Germinal center (tissue), 1 donor: ENCODE data around the gene STX3.

Experiments
- DNase-seq: peaks from one replicate; pipeline ENCODE4 v3.0.0; 2012; ENCODE audit warnings: mixed read lengths, low spot score

STX3 gene

GRCh38 chr11:59754859-59755700, at the start of gene STX3:
TSS of gene STX3 (plus strand) at chr11:59755376. CDS start at chr11:59755606, 230 bp downstream.
- peak; percentile 81 for DNase-seq

DNA sequence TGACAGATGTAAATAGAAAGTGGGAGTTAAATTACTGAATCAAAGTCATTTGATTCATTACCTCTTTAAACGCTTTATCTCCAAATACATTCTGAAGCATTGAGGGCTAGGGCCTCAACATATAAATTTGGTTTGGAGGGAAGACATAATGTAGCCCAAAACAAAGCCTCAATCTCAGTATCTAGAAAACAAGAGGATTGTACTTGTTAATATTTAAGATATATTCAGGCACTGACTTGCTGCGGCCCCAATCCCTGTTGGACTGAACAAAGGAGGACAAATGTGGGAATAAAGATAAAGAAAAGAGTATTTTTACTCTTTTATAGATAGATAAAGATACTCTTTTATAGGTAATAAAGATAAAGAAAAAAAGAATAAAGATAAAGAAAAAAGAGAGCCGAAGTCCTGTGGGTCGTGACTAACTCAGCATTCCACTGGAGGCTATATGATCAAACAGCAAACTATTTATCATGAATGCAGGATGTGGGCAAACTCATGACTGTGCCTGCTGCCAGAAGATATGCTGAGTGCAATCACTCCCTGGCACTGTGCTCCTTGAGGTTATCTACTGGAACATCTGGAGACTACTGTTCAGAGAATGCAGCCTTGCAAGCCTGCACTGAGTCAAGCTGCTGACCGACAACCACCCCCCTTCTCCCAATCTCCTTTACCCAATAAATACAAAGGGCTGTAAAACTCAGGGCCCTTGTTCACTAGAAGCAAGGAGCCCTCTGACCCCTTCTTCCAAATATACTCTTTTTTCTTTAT, 48.5 kb upstream of the STX3 start:
- DNase-seq = no peak

GRCh38 chr11:59707371-59707770, 47.8 kb upstream of the STX3 start:
- no peak for DNase-seq

- no peak for DNase-seq
Observed at GRCh38 chr11:59708537-59708936, 46.6 kb upstream of the STX3 start.

DNA sequence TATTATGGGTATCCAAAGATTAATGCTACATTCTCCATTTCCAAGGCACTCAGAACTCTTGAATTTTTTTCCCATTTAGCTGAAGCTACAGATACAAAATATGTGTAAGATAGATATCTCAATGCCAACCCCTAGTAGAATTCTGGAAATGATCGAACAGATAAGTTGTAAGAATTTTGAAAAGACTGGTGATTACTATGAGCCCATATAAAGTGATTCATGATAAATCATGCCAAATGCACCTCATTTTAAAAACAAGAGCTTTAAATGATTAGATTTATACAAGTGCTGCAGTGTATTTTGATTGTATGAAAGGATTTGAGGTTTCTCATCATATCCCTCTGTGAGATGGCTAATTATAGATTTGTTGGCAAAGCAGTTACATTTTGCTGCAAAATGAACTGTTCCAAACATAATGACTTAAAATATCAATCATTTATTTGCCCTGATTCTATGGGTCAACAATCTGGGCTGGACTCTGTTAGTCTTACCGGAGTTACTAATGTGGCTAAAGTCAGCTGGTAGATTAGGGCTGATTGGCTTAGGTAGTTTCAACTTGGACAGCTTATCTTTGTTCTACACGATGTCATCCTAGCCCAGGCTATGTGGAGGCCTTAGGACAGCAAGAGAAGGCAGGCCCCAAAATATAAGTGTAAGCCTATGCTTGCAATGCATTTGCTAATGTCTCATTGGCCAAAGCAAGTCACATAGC, 44.9 kb upstream of the STX3 start:
- DNase-seq = no peak

GRCh38 chr11:59713745-59714144, 41.4 kb upstream of the STX3 start, which contains the start of gene OR10V1:
TSS of gene OR10V1 (minus strand) at chr11:59713845. CDS start at chr11:59713845, 0 bp downstream.
- DNase-seq = no peak

GRCh38 chr11:59716051-59716450, 39.1 kb upstream of the STX3 start:
- no peak for DNase-seq

- no peak for DNase-seq
Observed at GRCh38 chr11:59719556-59719955, 35.6 kb upstream of the STX3 start.

- DNase-seq = no peak
Observed at GRCh38 chr11:59724066-59724465, 31.1 kb upstream of the STX3 start.

DNA sequence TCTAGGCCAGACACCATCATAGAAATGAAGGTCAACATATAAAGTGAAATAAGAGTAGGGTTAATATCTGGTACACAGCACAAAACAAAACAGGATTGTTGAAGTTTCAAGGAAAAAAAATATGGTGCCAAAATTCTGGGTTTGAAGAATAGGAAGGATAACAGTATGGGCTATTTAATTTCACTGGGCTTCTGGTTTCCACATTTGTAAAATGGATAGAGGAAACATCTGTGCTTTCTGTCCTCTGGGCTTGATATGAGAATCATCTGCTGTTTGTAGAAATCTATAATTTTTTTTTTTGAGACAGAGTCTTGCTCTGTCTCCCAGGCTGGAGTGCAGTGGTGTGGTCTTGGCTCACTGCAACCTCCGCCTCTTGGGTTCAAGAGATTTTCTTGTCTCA, 27.8 kb upstream of the STX3 start:
- no peak for DNase-seq

GRCh38 chr11:59728154-59728553, 27.0 kb upstream of the STX3 start:
- no peak for DNase-seq

GRCh38 chr11:59728913-59729312, 26.3 kb upstream of the STX3 start:
- DNase-seq = no peak

- DNase-seq = no peak
Observed at GRCh38 chr11:59729834-59730233, 25.3 kb upstream of the STX3 start.

GRCh38 chr11:59730896-59731565, 24.1 kb upstream of the STX3 start:
- DNase-seq = no peak

GRCh38 chr11:59746111-59746510, 9.1 kb upstream of the STX3 start:
- no peak for DNase-seq

- DNase-seq = peak; percentile 88
Observed at GRCh38 chr11:59753650-59754493, 1.3 kb upstream of the STX3 start.

- peak; percentile 33 for DNase-seq
Observed at GRCh38 chr11:59754494-59754858, 700 bp upstream of the STX3 start.

DNA sequence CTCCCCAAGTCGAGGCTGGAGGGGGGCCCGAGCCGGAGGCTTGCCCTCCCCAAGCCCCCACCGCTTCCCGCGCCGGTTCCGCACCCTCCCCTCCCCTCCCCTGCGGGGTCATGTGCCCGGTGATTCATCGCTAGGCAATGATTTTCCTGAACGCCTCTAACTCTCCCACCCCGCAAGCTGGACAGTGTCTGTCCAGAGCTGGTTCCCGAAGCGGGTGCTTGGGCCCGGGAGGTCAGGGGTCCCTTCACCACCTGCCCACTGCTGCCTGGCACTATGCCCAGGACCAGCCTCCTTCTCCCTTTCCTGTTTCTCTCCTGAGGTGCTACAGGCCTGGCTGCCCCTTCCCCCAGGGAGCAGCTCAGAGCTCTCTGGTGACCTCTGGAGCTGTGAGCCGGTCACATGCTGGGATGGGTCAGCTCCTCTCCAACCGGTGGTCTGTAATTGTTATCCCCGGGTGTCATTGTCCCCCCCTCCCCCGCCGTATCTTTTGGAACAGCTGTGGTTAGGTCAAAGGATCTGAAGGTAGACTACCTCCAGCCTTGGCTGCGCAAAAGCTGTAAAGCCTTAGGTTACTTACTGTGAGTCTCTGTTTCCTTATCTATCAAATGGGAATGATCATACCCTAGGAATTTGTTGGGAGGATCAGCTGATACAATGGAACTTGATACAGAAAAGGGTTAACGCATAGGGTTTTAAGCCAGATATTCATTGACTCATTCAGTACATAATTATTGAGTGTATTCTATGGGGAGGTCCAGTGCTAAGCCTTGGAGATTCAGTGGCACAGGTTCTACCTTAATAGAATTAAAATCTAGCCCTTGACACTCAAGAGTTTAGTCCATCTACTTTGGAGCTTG, 753 bp downstream of the STX3 start:
- DNase-seq = peak; percentile 17

DNA sequence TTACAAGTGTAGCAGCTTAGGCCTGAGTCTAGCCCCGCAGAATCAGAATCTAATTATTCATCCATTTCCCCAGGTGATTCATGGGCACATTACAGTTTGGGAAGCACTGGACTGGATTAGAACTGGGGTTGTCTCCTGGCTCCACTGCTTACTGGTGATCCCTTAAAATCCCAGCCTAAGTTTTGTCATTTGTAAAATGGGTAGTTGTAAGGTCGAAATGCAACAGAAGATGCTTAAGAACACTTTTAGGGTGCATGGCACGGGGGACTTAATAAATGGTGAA, 1.3 kb downstream of the STX3 start:
- no peak for DNase-seq

DNA sequence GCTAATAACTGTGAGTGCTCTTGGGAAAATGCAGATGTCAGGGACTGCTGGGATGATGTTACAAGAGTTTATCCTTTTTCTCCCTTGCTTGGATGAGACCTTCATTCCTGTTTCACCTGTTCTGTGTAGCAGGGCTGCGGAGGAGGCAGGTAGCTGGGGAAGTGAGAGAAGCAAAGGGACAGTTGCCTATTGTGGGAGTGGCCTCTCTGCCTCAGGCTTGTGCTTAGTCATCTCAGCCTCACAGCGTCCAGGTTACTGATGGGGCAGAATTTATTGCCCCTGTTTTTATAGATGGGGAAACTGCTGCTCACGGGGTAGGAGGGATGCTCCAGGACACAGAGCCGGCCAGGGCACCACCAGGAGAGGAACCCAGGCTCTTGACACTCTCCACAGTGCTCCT, 1.7 kb downstream of the STX3 start:
- DNase-seq = no peak
